ENCODE results near the gene POM121L2.

- no peak for TF ChIP-seq GATA2 (IDR thresholded peaks at IDR 0.05; ENCODE audit: low read depth, low read length)
- no peak for TF ChIP-seq GATA3 (IDR thresholded peaks at IDR 0.05; ENCODE audit: low read depth, low read length)
Measured at GRCh38 chr6:27295301-27296079, 16.6 kb downstream of the POM121L2 start.

Data from SH-SY5Y (cell line).